ENCODE measurements around the gene ANKRD30A. TPM values are rescaled to one million over a fixed set of nuclear protein-coding genes. Genes with fewer than 3 reads are reported as not detected.
"Not testable (repeated sequence)": the region's sequence is repeated elsewhere in the genome, so short reads cannot be mapped to it uniquely, and the experiment has no call there.

ANKRD30A gene
- total RNA-seq, 4 donors from 2014 or later, result not detected

DNA sequence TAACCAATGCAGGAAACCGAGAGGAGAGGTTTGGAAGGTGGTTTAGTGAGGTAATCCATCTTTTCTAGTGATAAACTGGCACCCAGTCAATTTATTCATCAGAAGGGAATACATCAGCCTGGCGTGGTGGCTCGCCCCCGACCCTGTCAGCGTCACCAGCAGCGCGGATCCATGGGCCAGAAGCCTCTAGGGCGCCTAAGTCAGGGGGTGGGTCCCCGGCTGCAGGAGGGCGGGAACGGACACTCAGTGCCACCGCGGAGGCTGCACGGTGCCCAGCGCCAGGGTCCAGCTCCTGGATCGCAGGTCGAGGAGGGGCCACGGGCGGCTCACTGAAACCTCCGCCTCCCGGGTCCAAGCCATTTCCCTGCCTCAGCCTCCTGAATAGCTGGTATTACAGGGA is 866 bp upstream of the ANKRD30A start:
- WGBS, 2 donors, result 79 to 95% methylated on average over 13 to 18 of the region's 21 CpGs
- H3K27me3 ChIP-seq, result no peaks in the 10 kb centered on the region
- no peaks in the 10 kb centered on the region for H3K36me3 ChIP-seq
- H3K9me3 ChIP-seq, result peaks cover 0 to 28% (median 19%) of the 10 kb centered on the region in 3 donors
- H3K27ac ChIP-seq, result no peak overlapping the region
- DNase-seq, result no peak
- H3K4me3 ChIP-seq, result no peak overlapping the region
- no peaks in the 10 kb centered on the region for H3K4me1 ChIP-seq
- intact Hi-C loops (cut with DNase I), result no loop called here
- TF ChIP-seq, protein P1, sequence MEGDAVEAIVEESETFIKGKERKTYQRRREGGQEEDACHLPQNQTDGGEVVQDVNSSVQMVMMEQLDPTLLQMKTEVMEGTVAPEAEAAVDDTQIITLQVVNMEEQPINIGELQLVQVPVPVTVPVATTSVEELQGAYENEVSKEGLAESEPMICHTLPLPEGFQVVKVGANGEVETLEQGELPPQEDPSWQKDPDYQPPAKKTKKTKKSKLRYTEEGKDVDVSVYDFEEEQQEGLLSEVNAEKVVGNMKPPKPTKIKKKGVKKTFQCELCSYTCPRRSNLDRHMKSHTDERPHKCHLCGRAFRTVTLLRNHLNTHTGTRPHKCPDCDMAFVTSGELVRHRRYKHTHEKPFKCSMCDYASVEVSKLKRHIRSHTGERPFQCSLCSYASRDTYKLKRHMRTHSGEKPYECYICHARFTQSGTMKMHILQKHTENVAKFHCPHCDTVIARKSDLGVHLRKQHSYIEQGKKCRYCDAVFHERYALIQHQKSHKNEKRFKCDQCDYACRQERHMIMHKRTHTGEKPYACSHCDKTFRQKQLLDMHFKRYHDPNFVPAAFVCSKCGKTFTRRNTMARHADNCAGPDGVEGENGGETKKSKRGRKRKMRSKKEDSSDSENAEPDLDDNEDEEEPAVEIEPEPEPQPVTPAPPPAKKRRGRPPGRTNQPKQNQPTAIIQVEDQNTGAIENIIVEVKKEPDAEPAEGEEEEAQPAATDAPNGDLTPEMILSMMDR (IDR thresholded peaks at IDR 0.05), result no peak
- no peak for TF ChIP-seq POLR2A (IDR thresholded peaks at IDR 0.05)

DNA sequence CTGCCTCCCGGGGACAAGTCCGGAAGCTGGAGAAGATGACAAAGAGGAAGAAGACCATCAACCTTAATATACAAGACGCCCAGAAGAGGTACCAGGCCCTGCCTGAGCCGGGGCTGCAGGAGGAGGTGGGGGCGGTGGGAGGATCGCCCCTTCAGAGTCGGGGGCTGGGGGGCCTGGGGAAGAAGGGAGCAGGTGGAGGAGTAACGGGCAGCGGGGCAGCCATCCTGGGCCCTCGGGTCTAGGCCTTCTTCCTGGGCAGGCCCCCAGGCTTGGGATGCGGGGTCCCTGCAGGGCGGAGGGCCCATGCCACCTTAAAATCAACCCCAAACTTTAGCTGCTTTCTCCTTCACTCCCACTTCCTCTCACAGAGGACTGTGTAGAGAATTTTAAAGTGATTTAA is 523 bp downstream of the ANKRD30A start:
- no peak overlapping the region for H3K27ac ChIP-seq
- no peaks in the 10 kb centered on the region for H3K36me3 ChIP-seq
- peaks cover 0 to 28% (median 19%) of the 10 kb centered on the region in 3 donors for H3K9me3 ChIP-seq
- intact Hi-C loops (cut with DNase I), result no loop called here
- H3K27me3 ChIP-seq, result no peaks in the 10 kb centered on the region
- WGBS, 2 donors, result 93 to 100% methylated on average over 5 to 6 of the region's 12 CpGs
- H3K4me1 ChIP-seq, result no peaks in the 10 kb centered on the region
- DNase-seq, result no peak
- TF ChIP-seq, protein P1 (IDR thresholded peaks at IDR 0.05), result no peak
- TF ChIP-seq POLR2A (IDR thresholded peaks at IDR 0.05), result no peak
- no peak overlapping the region for H3K4me3 ChIP-seq

DNA sequence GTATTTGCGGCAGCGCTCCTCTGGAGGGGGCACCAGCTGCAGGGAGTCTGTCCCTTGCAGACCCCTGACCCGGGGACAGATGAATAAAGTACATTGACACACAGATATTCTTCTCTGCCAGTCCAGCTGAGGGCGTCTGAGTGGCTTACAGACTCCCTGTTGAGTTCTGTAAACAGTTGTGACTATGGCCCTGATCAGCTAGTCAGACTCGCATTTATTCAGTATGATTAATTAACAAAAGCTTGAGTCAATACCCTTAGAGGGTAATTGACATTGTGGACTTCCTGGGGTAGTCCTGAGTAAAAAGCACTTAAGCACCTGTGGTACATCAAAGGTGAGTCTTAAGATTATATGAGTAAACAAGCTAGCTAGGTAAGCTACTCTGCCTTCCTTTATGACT is 21.0 kb downstream of the ANKRD30A start:
- no peak overlapping the region for H3K4me3 ChIP-seq
- H3K9me3 ChIP-seq, result peaks cover 0 to 11% (median 0%) of the 10 kb centered on the region in 3 donors
- no peak for DNase-seq
- no peaks in the 10 kb centered on the region for H3K36me3 ChIP-seq
- 15 to 34% methylated on average over 5 of the region's 5 CpGs for WGBS, 2 donors
- no peaks in the 10 kb centered on the region for H3K4me1 ChIP-seq
- H3K27ac ChIP-seq, result no peak overlapping the region
- no peaks in the 10 kb centered on the region for H3K27me3 ChIP-seq
- intact Hi-C loops (cut with DNase I), result no loop called here
- no peak for TF ChIP-seq POLR2A (IDR thresholded peaks at IDR 0.05)
- TF ChIP-seq, protein P1 (IDR thresholded peaks at IDR 0.05), result no peak

DNA sequence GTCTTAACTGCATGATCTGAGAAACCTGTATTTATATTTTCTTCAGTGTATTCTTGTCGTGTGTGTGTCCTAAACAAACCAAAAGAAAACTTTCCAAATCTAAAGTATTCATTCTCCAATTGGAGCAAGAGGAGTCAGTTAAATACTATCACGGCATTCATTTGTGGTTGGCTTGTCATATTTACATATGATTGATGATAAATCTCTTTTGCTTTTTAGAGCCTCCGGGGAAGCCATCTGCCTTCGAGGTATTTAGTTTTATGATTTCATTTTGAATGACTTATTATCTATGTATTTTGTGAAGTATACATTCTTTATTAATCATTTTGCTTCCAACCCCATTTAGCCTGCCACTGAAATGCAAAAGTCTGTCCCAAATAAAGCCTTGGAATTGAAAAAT is 37.0 kb downstream of the ANKRD30A start:
- H3K9me3 ChIP-seq; H3K27me3 ChIP-seq; H3K4me3 ChIP-seq; H3K27ac ChIP-seq; H3K36me3 ChIP-seq; DNase-seq; H3K4me1 ChIP-seq; intact Hi-C loops (cut with DNase I): not testable (repeated sequence)
- 67 to 74% methylated on average over 4 of the region's 4 CpGs for WGBS, 2 donors

DNA sequence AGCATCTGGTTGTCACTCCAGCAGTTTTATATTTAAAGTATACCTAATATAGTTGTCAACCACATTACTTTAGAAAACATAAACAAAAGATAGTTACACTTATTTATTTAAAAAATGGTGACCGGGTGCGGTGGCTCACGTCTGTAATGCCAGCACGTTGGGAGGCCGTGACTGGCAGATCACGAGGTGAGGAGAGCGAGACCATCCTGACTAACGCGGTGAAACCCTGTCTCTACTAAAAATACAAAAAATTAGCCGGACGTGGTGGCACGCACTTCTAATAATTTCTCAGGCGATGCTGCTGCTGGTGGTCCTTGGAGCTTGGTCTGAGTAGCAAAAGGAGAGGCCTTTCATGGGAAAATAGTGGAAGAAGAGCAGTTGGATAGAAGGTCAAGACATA is 46.5 kb downstream of the ANKRD30A start:
- H3K4me1 ChIP-seq; H3K4me3 ChIP-seq; DNase-seq; H3K27ac ChIP-seq; H3K9me3 ChIP-seq; H3K27me3 ChIP-seq; H3K36me3 ChIP-seq; intact Hi-C loops (cut with DNase I): not testable (repeated sequence)
- WGBS, 2 donors, result 80% methylated on average over 13 of the region's 13 CpGs; no CpG with 5 or more reads in 1 of the 2 donors

DNA sequence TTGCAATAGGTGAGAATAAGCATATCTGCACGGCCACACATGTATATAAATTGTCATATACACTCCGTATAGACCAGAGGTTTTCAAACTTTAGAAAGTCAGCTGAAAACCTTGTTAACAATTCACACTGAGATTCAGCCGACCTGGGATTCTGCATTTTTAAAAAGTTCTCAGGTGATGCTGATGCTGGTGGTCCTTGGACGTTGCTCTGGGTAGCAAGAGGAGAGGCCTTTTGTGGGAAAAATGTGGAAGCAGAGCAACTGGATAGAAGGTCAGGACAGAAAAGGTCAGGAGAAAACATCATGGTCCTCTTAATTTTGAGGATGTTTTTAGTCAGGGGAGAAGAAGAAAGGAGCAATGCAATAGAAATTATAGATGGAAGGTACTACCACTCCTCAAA is 52.9 kb downstream of the ANKRD30A start:
- 54 to 56% methylated on average over 4 of the region's 4 CpGs for WGBS, 2 donors
- intact Hi-C loops (cut with DNase I); H3K4me3 ChIP-seq; DNase-seq; H3K27ac ChIP-seq; H3K4me1 ChIP-seq; H3K36me3 ChIP-seq; H3K27me3 ChIP-seq; H3K9me3 ChIP-seq: not testable (repeated sequence)

DNA sequence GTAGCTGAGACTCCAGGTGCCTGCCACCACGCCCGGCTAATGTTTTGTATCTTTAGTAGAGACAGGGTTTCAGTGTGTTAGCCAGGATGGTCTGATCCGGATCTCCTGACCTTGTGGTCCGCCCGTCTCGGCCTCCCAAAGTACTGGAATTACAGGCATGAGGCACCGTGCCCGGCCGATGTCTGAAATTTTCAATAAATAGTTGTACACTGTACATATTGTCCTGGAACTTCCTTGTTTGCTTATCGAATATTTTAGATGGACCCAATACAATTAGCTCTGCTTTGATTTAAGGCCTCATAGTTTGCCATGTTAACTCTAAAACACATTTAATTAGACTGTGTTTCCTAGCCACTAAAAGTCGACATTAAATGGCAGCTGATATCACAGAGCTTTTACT is 57.3 kb downstream of the ANKRD30A start:
- H3K9me3 ChIP-seq; DNase-seq; H3K36me3 ChIP-seq; H3K27ac ChIP-seq; intact Hi-C loops (cut with DNase I); H3K27me3 ChIP-seq; H3K4me3 ChIP-seq; H3K4me1 ChIP-seq: not testable (repeated sequence)
- no CpG with 5 or more reads among the region's 11 CpGs for WGBS, 2 donors

Data from esophagus squamous epithelium (tissue), 5 donors.